Right lung (tissue), 5 donors: ENCODE data around the gene S100A12. TPM values are rescaled to one million over a fixed set of nuclear protein-coding genes. Genes with fewer than 3 reads are reported as not detected.

Source experiments
- DNase-seq, 2 donors: peaks; one replicate each; pipeline ENCODE4 v3.0.0-alpha.2; 2013
- polyA plus RNA-seq, 5 donors: library from polyadenylated mRNA; unstranded; fragments of 120-200 nt; gene quantifications; one replicate each; pipeline versions ENCODE4 v1.2.1 to v1.2.3, GENCODE V29; 2013; ENCODE audit warnings: inconsistent platforms in 1 of 5, low replicate concordance in 1 of 5; ENCODE audit not compliant: insufficient read length in 5 of 5, insufficient read depth in 1 of 5

S100A12 gene
- polyA plus RNA-seq, 5 donors: 1.2 to 3.8 (median 3.0) TPM

GRCh38 chr1:153336650-153337049 lies 38.8 kb downstream of the S100A12 start:
- no peak for DNase-seq

DNA sequence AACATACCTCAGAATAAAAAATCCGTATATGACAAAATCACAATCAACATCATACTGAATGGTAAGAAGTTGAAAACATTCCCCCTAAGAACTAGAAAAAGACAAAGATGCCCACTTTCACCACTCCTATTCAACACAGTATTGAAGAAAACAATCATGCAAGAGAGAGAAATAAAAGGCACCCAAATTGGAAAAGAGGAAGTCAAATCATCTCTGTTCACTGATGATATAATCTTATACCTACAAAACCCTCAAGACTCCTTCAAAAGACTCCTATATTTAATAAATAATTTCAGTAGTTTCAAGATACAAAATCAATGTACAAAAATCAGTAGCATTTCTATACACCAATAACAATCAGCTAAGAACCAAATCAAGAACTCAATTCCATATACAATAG lies 41.5 kb downstream of the S100A12 start:
- DNase-seq: no peak

GRCh38 chr1:153324912-153325311 lies 50.5 kb downstream of the S100A12 start:
- DNase-seq: no peak

Other genes starting within 250 kb of the S100A12 start
- not detected for gene SPRR2G, start 224.7 kb downstream of the S100A12 start, polyA plus RNA-seq
- not detected for gene LELP1, start 172.2 kb downstream of the S100A12 start, polyA plus RNA-seq
- gene PRR9, start 158.0 kb downstream of the S100A12 start, polyA plus RNA-seq: not detected
- not detected for gene LORICRIN, start 115.9 kb downstream of the S100A12 start, polyA plus RNA-seq
- not detected for gene PGLYRP3, start 62.7 kb downstream of the S100A12 start, polyA plus RNA-seq
- not detected for gene PGLYRP4, start 26.8 kb downstream of the S100A12 start, polyA plus RNA-seq
- 10 to 100 TPM; 17.9 to 33.5 (median 28.3) TPM for gene S100A9, start 17.8 kb downstream of the S100A12 start, polyA plus RNA-seq
- 10 to 100 TPM; 12.1 to 30.7 (median 22.1) TPM for gene S100A8, start 15.5 kb upstream of the S100A12 start, polyA plus RNA-seq
- gene S100A7A, start 40.9 kb upstream of the S100A12 start, polyA plus RNA-seq: not detected
- not detected for gene S100A7, start 85.0 kb upstream of the S100A12 start, polyA plus RNA-seq
- 100 to 1,000 TPM; 138 to 297 (median 187) TPM for gene S100A6, start 160.4 kb upstream of the S100A12 start, polyA plus RNA-seq
- gene S100A5, start 165.3 kb upstream of the S100A12 start, polyA plus RNA-seq: under 1 TPM in 1 of 5 donors, not detected in 4; 0.23 TPM
- gene S100A4, start 170.2 kb upstream of the S100A12 start, polyA plus RNA-seq: 10 to 100 TPM; 15.9 to 32.6 (median 19.9) TPM
- under 1 TPM in 2 of 5 donors, not detected in 3; 0.21 to 0.66 TPM for gene S100A3, start 173.6 kb upstream of the S100A12 start, polyA plus RNA-seq
- gene S100A2, start 190.2 kb upstream of the S100A12 start, polyA plus RNA-seq: 1 to 10 TPM in 3 of 5 donors, under 1 TPM in 2; 0.69 to 1.8 (median 1.2) TPM
- gene S100A16, start 237.5 kb upstream of the S100A12 start, polyA plus RNA-seq: 100 to 1,000 TPM; 119 to 177 (median 147) TPM
- 100 to 1,000 TPM in 4 of 5 donors, 10 to 100 TPM in 1; 93.5 to 174 (median 144) TPM for gene S100A14, start 240.7 kb upstream of the S100A12 start, polyA plus RNA-seq